LNCaP clone FGC (cell line): ENCODE measurements around the gene ZBTB11.
"Not testable (repeated sequence)": the region's sequence is repeated elsewhere in the genome, so short reads cannot be mapped to it uniquely, and the experiment has no call there.

ENCODE experiments used
- DNase-seq: peaks from one replicate; pipeline ENCODE4 v3.0.0-alpha.2; 2011; ENCODE audit warnings: low read depth
- H3K4me3 ChIP-seq: 2 replicates; pipeline ENCODE4 v1.5.1; 2011; ENCODE audit warnings: mild to moderate bottlenecking, low read depth, low read length, control low read depth
- CTCF ChIP-seq: IDR thresholded peaks from 2 replicates; pipeline ENCODE4 v1.5.1; 2012; ENCODE audit warnings: mild to moderate bottlenecking; ENCODE audit not compliant: control insufficient read depth, insufficient read depth; ENCODE audit errors: extremely low read depth

The ZBTB11 gene

GRCh38 chr3:101635345-101635744, 41.6 kb downstream of the ZBTB11 start:
- DNase-seq = no peak
- no peak overlapping the region for H3K4me3 ChIP-seq
- TF ChIP-seq CTCF = no peak

- TF ChIP-seq CTCF = no peak
- no peak for DNase-seq
- no peak overlapping the region for H3K4me3 ChIP-seq
These were observed 42.2 kb downstream of the ZBTB11 start for GRCh38 chr3:101634591-101635196.

GRCh38 chr3:101633186-101633585, 43.7 kb downstream of the ZBTB11 start:
- DNase-seq = no peak
- TF ChIP-seq CTCF = no peak
- H3K4me3 ChIP-seq = no peak overlapping the region

DNA sequence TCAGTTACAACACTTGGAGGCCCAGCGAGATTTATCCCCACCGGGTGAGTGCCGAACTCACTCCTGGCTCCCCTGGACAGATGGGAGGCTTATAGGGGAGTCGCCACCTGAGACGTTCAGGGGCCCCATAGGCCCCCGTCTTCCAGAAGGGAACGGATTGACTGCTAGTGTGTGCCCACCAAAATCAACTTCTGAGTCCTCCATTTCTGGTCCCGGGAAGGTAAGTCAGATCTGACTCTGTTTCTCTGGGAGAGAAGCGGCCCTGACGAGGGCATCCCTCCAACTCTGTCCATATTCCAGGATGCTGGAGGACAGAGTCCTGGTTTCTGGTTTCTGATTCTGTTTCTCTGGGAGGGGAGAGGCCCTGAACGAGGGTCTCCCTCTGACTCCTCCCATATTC, 44.3 kb downstream of the ZBTB11 start:
- no peak for DNase-seq
- no peak for TF ChIP-seq CTCF
- H3K4me3 ChIP-seq = no peak overlapping the region

DNA sequence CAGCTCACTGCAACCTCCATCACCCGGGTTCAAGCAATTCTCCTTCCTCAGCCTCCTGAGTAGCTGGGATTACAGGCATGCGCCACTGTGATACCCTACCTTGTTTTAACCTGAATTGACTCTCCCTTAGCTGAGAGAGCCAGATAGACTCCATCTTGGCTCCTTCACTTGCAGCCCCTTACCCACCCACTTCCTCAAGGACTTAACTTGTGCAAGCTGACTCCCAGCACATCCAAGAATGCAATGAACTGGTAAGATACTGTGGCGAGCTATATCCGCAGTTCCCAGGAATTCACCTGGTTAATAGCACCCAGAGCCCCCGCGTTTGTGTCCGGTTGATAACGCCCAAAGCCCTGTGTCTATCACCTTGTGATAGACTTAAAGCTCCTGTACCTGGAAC, 45.0 kb downstream of the ZBTB11 start:
- H3K4me3 ChIP-seq, DNase-seq: not testable (repeated sequence)

- H3K4me3 ChIP-seq = no peak overlapping the region
- no peak for TF ChIP-seq CTCF
- no peak for DNase-seq
These were observed 45.7 kb downstream of the ZBTB11 start for GRCh38 chr3:101631098-101631796.

- no peak for TF ChIP-seq CTCF
- H3K4me3 ChIP-seq = no peak overlapping the region
- DNase-seq = no peak
These were observed 47.7 kb downstream of the ZBTB11 start for GRCh38 chr3:101629219-101629618.
